OCI-M2 (cell line): ENCODE data around the gene YWHAQ.

Experiments
- DNase-seq: peaks from one replicate; lab custom pipeline; 2025; ENCODE audit not compliant: unreplicated experiment; lab: John Stamatoyannopoulos, UW

YWHAQ gene

GRCh38 chr2:9655441-9656269, 24.9 kb upstream of the YWHAQ start:
- DNase-seq = no peak

- no peak for DNase-seq
Measured at GRCh38 chr2:9654452-9655100, 23.8 kb upstream of the YWHAQ start.

GRCh38 chr2:9653485-9654271, 22.9 kb upstream of the YWHAQ start:
- DNase-seq = no peak

- DNase-seq = no peak
Measured at GRCh38 chr2:9652898-9653479, 22.2 kb upstream of the YWHAQ start.

- no peak for DNase-seq
Measured at GRCh38 chr2:9652267-9652666, 21.5 kb upstream of the YWHAQ start.

GRCh38 chr2:9650119-9650821, 19.5 kb upstream of the YWHAQ start:
- no peak for DNase-seq

GRCh38 chr2:9649261-9649660, 18.5 kb upstream of the YWHAQ start:
- DNase-seq = no peak

GRCh38 chr2:9648821-9649220, 18.0 kb upstream of the YWHAQ start:
- DNase-seq = no peak

- no peak for DNase-seq
Measured at GRCh38 chr2:9647884-9648283, 17.1 kb upstream of the YWHAQ start.

- DNase-seq = no peak
Measured at GRCh38 chr2:9646196-9647030, 15.6 kb upstream of the YWHAQ start.

- no peak for DNase-seq
Measured at GRCh38 chr2:9644603-9645002, 13.8 kb upstream of the YWHAQ start.

- no peak for DNase-seq
Measured at GRCh38 chr2:9644021-9644420, 13.2 kb upstream of the YWHAQ start.

- DNase-seq = no peak
Measured at GRCh38 chr2:9641641-9642040, 10.8 kb upstream of the YWHAQ start.

GRCh38 chr2:9640403-9641104, 9.8 kb upstream of the YWHAQ start:
- DNase-seq = no peak

- no peak for DNase-seq
Measured at GRCh38 chr2:9639740-9640343, 9.0 kb upstream of the YWHAQ start.

- DNase-seq = no peak
Measured at GRCh38 chr2:9639000-9639602, 8.3 kb upstream of the YWHAQ start.

- no peak for DNase-seq
Measured at GRCh38 chr2:9638532-9638931, 7.7 kb upstream of the YWHAQ start.

- DNase-seq = no peak
Measured at GRCh38 chr2:9637330-9637729, 6.5 kb upstream of the YWHAQ start.

GRCh38 chr2:9634133-9634532, 3.3 kb upstream of the YWHAQ start:
- DNase-seq = no peak
